Naive thymus-derived CD4-positive, alpha-beta T cell (primary cell): ENCODE results near the gene BTRC. TPM values are rescaled to one million over a fixed set of nuclear protein-coding genes. Genes with fewer than 3 reads are reported as not detected.
A peak's percentile ranks its signal among the peaks of the same experiment; 100 is the strongest.

Source experiments
- ATAC-seq: fragments of 150-1000 bp; cut with Tn5 transposase; 2 replicates; pipeline ENCODE4 v1.10.0; 2021; ENCODE audit warnings: mild to moderate bottlenecking, moderate library complexity
- CTCF ChIA-PET: fragments of 350-600 bp; sonication (Branson Sonifier 250); formaldehyde crosslinking; loops from one replicate; lab custom pipeline; 2021; ENCODE audit warnings: antibody characterized with exemption; lab: Charles Lee
- POLR2A ChIA-PET: fragments of 350-600 bp; sonication (Branson Sonifier 250); formaldehyde crosslinking; loops from one replicate; lab custom pipeline; 2021; ENCODE audit warnings: antibody characterized with exemption, inconsistent platforms; lab: Charles Lee
- DNase-seq, 9 donors: peaks; one replicate each; pipeline versions ENCODE4 v3.0.0 to v3.0.0-alpha.2; 2020 to 2022; ENCODE audit warnings: mixed read lengths in 1 of 9
- H3K27ac ChIP-seq: one replicate; pipeline ENCODE4 v1.7.0; 2013; ENCODE audit warnings: mild to moderate bottlenecking, low read depth, low read length, moderate library complexity
- H3K27me3 ChIP-seq, 2 donors: one replicate each; pipeline ENCODE4 v1.7.0; 2013; ENCODE audit warnings: low read length in 2 of 2, mild to moderate bottlenecking in 2 of 2, moderate library complexity in 2 of 2; ENCODE audit not compliant: control insufficient read depth in 2 of 2, insufficient read depth in 2 of 2
- H3K36me3 ChIP-seq, 3 experiments: 1 replicate in 2 of 3; 2 replicates in 1 of 3; pipeline ENCODE4 v1.7.0; 2013; ENCODE audit warnings: low read length in 3 of 3, mild to moderate bottlenecking in 3 of 3, moderate library complexity in 1 of 3; ENCODE audit not compliant: insufficient read depth in 3 of 3, control insufficient read depth in 2 of 3
- H3K4me1 ChIP-seq, 2 donors: one replicate each; pipeline ENCODE4 v1.7.0; 2013; ENCODE audit warnings: low read length in 2 of 2, mild to moderate bottlenecking in 2 of 2, moderate library complexity in 1 of 2; ENCODE audit not compliant: control insufficient read depth in 2 of 2, insufficient read depth in 2 of 2
- H3K4me3 ChIP-seq: 2 replicates; pipeline ENCODE4 v1.7.0; 2013; ENCODE audit warnings: mild to moderate bottlenecking, low read length
- H3K9me3 ChIP-seq, 3 experiments: 1 replicate in 2 of 3; 2 replicates in 1 of 3; pipeline ENCODE4 v1.7.0; 2013; ENCODE audit warnings: low read length in 3 of 3; ENCODE audit not compliant: control insufficient read depth in 2 of 3
- H3K27ac Mint-ChIP-seq, 9 donors: one replicate each; pipeline ENCODE4 v1.8.0; 2020 to 2022; ENCODE audit warnings: mixed read lengths in 9 of 9, mild to moderate bottlenecking in 8 of 9, moderate library complexity in 5 of 9, inconsistent platforms in 2 of 9
- H3K27me3 Mint-ChIP-seq, 5 donors: one replicate each; pipeline ENCODE4 v1.8.0; 2021 to 2022; ENCODE audit warnings: mixed read lengths in 5 of 5, mild to moderate bottlenecking in 1 of 5
- H3K36me3 Mint-ChIP-seq, 5 donors: one replicate each; pipeline ENCODE4 v1.8.0; 2020 to 2022; ENCODE audit warnings: mixed read lengths in 5 of 5, mild to moderate bottlenecking in 3 of 5, inconsistent platforms in 1 of 5
- H3K4me1 Mint-ChIP-seq, 7 donors: one replicate each; pipeline ENCODE4 v1.8.0; 2020 to 2022; ENCODE audit warnings: mixed read lengths in 7 of 7, mild to moderate bottlenecking in 3 of 7, inconsistent platforms in 1 of 7
- H3K4me3 Mint-ChIP-seq, 10 donors: one replicate each; pipeline ENCODE4 v1.8.0; 2020 to 2022; ENCODE audit warnings: mild to moderate bottlenecking in 10 of 10, mixed read lengths in 10 of 10, moderate library complexity in 6 of 10, inconsistent platforms in 2 of 10
- H3K9me3 Mint-ChIP-seq, 11 donors: one replicate each; pipeline ENCODE4 v1.8.0; 2020 to 2022; ENCODE audit warnings: mixed read lengths in 11 of 11, mild to moderate bottlenecking in 4 of 11, inconsistent platforms in 1 of 11, moderate library complexity in 1 of 11
- intact Hi-C, 2 donors: fragments of 100-400 bp; cut with micrococcal nuclease; formaldehyde crosslinking; loops; one replicate each; pipeline ENCODE4 v1.15.1; 2023
- polyA plus RNA-seq, 2 donors: library from polyadenylated mRNA; unstranded; fragments of 300-500 nt; fragmentation: Illumina TruSeq; gene quantifications; one replicate each; pipeline ENCODE4 v1.2.3, GENCODE V29; 2021
- total RNA-seq, 6 experiments: library from RNA in 5 of 6; stranded (reverse) in 5 of 6; gene quantifications; 1 replicate in 5 of 6; 2 replicates in 1 of 6; pipeline ENCODE4 v1.2.3 and lab custom pipeline; 2021 to 2026

The BTRC gene
- total and polyA plus RNA-seq, 7 experiments from 2014 or later, result 12.8 to 26.1 (median 16.8) TPM

DNA sequence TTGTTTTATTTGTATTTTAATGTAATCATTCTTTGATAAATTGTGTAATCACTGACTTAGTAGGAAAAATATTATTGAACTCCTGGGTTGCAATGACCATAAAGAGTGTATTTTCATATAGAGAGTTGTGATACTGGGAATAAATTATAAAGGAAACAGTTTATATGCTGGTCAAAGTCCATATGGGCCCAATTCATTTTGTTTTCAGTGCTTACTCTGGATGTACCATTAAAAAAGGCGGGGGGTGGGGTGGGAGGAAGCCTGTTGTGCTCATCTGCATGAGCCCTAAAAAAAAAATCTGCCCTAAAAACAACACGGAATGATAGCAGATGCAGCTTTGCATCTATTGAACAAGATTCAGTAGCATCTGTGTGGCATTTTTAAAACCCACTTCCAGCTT is 114.2 kb downstream of the BTRC start:
- intact Hi-C loops, result loop anchor here in 1 of 2 donors (5.0 kb wide), 1 partner anchor 176 kb away; no protein-coding TSS in a partner anchor
- no peaks in the 10 kb centered on the region for H3K27me3 ChIP-seq
- ATAC-seq (no peak), DNase-seq (no peak)
- no peak overlapping the region for H3K4me3 ChIP-seq
- H3K9me3 ChIP-seq, result no peaks in the 10 kb centered on the region
- Mint-ChIP-seq H3K27ac (no peak overlapping the region), H3K4me3 (no peak overlapping the region), H3K36me3 (peaks cover 0 to 15% (median 0%) of the 10 kb centered on the region in 5 donors), H3K9me3 (no peaks in the 10 kb centered on the region), H3K27me3 (peaks cover 0 to 3% (median 0%) of the 10 kb centered on the region in 5 donors), H3K4me1 (peaks cover 0 to 12% (median 9%) of the 10 kb centered on the region in 7 donors)
- H3K4me1 ChIP-seq, result no peaks in the 10 kb centered on the region
- ChIA-PET CTCF (interaction anchor here (0.6 to 1.9 kb wide), 3 partner anchors 26 to 223 kb away, joined by 3 to 7 read pairs (median 6); no protein-coding TSS in a partner anchor), POLR2A (no interaction called here)
- no peaks in the 10 kb centered on the region for H3K36me3 ChIP-seq
- H3K27ac ChIP-seq, result no peak overlapping the region

DNA sequence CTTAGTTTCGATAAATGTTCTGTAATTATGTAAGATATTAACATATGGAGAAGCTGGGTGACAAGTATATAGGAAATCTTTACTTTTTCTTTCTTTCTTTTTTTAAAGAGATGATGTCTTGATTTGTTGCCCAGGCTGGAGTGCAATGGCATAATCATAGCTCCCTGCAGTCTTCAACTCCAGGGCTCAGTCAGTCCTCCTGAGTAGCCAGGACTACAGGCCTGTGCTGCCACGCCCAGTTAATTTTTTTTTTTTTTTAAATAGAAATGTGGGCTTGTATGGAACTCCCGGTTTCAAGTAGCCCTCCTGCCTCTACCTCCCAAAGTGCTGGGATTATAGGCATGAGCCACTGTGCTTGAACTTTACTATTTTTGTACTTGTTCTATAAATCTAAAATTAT is 122.4 kb downstream of the BTRC start:
- no peaks in the 10 kb centered on the region for H3K4me1 ChIP-seq
- peaks cover 0 to 6% (median 0%) of the 10 kb centered on the region in 3 experiments for H3K36me3 ChIP-seq
- DNase-seq (no peak), ATAC-seq (no peak)
- ChIA-PET POLR2A (interaction anchor here (0.5 kb wide), 1 partner anchor 481 kb away, joined by 5 read pairs; no protein-coding TSS in a partner anchor), CTCF (no interaction called here)
- H3K27ac Mint-ChIP-seq, result no peak overlapping the region
- no peaks in the 10 kb centered on the region for H3K27me3 ChIP-seq
- no peak overlapping the region for H3K4me3 Mint-ChIP-seq
- H3K27me3 Mint-ChIP-seq, result peaks cover 0 to 3% (median 0%) of the 10 kb centered on the region in 5 donors
- H3K9me3 Mint-ChIP-seq, result peaks cover 0 to 2% (median 0%) of the 10 kb centered on the region in 11 donors
- no peaks in the 10 kb centered on the region for H3K9me3 ChIP-seq
- no peak overlapping the region for H3K4me3 ChIP-seq
- peaks cover 0 to 5% (median 2%) of the 10 kb centered on the region in 7 donors for H3K4me1 Mint-ChIP-seq
- H3K27ac ChIP-seq, result no peak overlapping the region
- intact Hi-C loops, result no loop called here
- H3K36me3 Mint-ChIP-seq, result peaks cover 2 to 35% (median 20%) of the 10 kb centered on the region in 5 donors

DNA sequence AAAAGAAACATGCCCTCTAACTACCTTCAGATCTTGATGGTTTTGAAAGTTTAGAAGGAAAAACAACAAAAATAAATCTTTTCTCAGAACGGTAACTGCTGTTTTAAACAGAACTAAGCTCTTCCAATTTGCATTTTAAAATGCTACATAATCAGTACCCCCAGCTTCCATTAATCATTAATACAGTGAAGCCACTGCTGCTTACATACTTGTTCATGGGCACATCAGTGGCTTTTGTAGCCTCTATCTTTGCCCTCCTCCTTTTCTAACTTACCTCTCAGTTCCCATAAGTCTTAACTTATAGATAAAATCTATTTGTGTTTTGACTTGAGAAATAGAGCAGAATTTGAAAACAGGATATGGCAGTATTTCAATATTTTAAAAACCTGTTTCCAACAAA is 125.0 kb downstream of the BTRC start:
- Histone ChIP-seq H3K27ac (no peak overlapping the region), H3K4me1 (no peaks in the 10 kb centered on the region), H3K27me3 (no peaks in the 10 kb centered on the region), H3K4me3 (no peak overlapping the region), H3K9me3 (no peaks in the 10 kb centered on the region), H3K36me3 (peaks cover 0 to 6% (median 0%) of the 10 kb centered on the region in 3 experiments)
- peaks cover 0 to 3% (median 0%) of the 10 kb centered on the region in 5 donors for H3K27me3 Mint-ChIP-seq
- DNase-seq (no peak), ATAC-seq (no peak)
- intact Hi-C loops, result no loop called here
- peak overlapping the region in 2 of 9 donors; percentile 4 to 79 for H3K27ac Mint-ChIP-seq
- peaks cover 0 to 6% (median 2%) of the 10 kb centered on the region in 7 donors for H3K4me1 Mint-ChIP-seq
- peaks cover 7 to 37% (median 28%) of the 10 kb centered on the region in 5 donors for H3K36me3 Mint-ChIP-seq
- peaks cover 0 to 2% (median 0%) of the 10 kb centered on the region in 11 donors for H3K9me3 Mint-ChIP-seq
- no peak overlapping the region for H3K4me3 Mint-ChIP-seq
- CTCF ChIA-PET, result no interaction called here
- POLR2A ChIA-PET, result interaction anchor here (0.6 kb wide), 1 partner anchor 16 kb away, joined by 4 read pairs; no protein-coding TSS in a partner anchor

DNA sequence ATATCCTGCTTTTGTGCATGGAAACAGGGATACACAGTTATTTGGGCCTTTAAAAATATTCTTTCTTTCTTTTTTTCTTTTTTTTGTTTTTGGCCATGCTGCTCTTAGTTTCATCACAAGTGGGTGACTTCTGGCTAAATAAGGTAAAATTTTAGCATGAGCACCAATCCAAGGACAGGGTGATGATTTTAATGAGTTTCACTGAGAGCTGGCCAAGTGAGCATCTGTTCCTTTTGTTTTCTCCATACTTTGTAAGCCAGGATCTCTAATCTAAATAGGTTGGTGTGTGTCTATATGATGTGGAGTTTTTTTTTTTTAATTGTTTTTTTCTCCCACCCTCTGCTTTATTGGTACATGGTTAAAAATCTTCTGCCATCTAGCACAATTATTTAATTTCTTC is 127.3 kb downstream of the BTRC start:
- H3K9me3 ChIP-seq, result no peaks in the 10 kb centered on the region
- H3K4me1 Mint-ChIP-seq, result peaks cover 2 to 11% (median 9%) of the 10 kb centered on the region in 7 donors
- CTCF ChIA-PET, result no interaction called here
- no peak for ATAC-seq
- H3K27me3 ChIP-seq, result no peaks in the 10 kb centered on the region
- no peak overlapping the region for H3K4me3 Mint-ChIP-seq
- H3K36me3 Mint-ChIP-seq, result peaks cover 5 to 46% (median 24%) of the 10 kb centered on the region in 5 donors
- no peaks in the 10 kb centered on the region for H3K9me3 Mint-ChIP-seq
- POLR2A ChIA-PET, result no interaction called here
- H3K4me1 ChIP-seq, result no peaks in the 10 kb centered on the region
- H3K36me3 ChIP-seq, result peaks cover 0 to 6% (median 0%) of the 10 kb centered on the region in 3 experiments
- intact Hi-C loops, result no loop called here
- H3K4me3 ChIP-seq, result no peak overlapping the region
- no peak for DNase-seq
- no peak overlapping the region for H3K27ac Mint-ChIP-seq
- no peak overlapping the region for H3K27ac ChIP-seq
- no peaks in the 10 kb centered on the region for H3K27me3 Mint-ChIP-seq

DNA sequence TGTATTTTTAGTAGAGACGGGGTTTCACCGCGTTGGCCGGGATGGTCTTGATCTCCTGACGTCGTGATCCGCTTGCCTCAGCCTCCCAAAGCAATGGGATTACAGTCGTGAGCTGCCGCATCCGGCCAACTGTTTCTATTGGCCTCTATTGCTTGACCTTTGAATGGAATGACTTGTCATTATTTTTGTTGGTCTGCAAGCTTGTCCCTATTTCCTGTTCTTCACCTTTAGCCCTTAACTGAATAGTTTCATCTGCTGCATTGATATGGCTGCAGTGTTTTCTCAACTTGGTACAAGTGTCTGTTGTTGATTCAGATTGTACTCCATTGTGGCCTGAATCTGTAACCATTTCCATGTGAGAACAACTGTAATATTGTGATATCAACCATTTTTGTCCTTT is 128.6 kb downstream of the BTRC start:
- H3K27me3 Mint-ChIP-seq, result peaks cover 0 to 4% (median 0%) of the 10 kb centered on the region in 5 donors
- ChIA-PET CTCF (interaction anchor here (0.7 kb wide), 1 partner anchor 16 kb away, joined by 3 read pairs; no protein-coding TSS in a partner anchor), POLR2A (no interaction called here)
- no peaks in the 10 kb centered on the region for H3K4me1 ChIP-seq
- no peaks in the 10 kb centered on the region for H3K9me3 ChIP-seq
- peaks cover 0 to 6% (median 0%) of the 10 kb centered on the region in 3 experiments for H3K36me3 ChIP-seq
- ATAC-seq (no peak), DNase-seq (no peak)
- H3K27me3 ChIP-seq, result no peaks in the 10 kb centered on the region
- H3K9me3 Mint-ChIP-seq, result no peaks in the 10 kb centered on the region
- H3K4me3 Mint-ChIP-seq, result no peak overlapping the region
- H3K4me3 ChIP-seq, result no peak overlapping the region
- H3K36me3 Mint-ChIP-seq, result peaks cover 5 to 46% (median 24%) of the 10 kb centered on the region in 5 donors
- H3K4me1 Mint-ChIP-seq, result peaks cover 2 to 17% (median 11%) of the 10 kb centered on the region in 7 donors
- no peak overlapping the region for H3K27ac ChIP-seq
- intact Hi-C loops, result no loop called here
- no peak overlapping the region for H3K27ac Mint-ChIP-seq

DNA sequence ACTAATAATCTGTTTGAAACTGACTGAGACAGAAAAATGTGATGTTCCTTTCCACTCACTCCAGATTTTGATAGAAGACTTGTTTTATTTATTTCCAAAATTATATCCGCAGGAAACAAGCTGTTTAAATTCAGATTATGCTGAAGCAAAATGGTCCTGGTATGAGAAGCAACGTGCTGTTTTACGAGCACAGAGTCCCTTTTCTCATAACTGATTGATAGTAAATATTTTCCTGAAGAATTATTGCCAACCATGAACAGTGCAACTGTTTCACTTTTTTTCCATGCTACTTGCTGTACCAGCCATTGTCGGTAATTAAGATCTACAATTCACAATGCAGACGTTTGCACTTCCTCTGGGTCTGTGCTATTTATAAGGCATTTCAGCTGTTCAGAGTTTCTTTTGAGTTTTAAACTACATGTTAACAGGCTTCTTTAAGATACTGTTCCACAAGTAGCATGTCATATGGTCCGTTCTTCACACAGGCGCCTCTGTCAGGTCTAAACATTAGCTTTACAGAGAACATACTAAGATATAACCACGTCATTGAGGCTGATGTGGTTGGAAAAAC is 130.3 kb downstream of the BTRC start:
- peaks cover 0 to 8% (median 0%) of the 10 kb centered on the region in 5 donors for H3K27me3 Mint-ChIP-seq
- H3K4me1 ChIP-seq, result no peaks in the 10 kb centered on the region
- peaks cover 5 to 41% (median 20%) of the 10 kb centered on the region in 5 donors for H3K36me3 Mint-ChIP-seq
- H3K9me3 ChIP-seq, result no peaks in the 10 kb centered on the region
- DNase-seq, result no peak
- H3K27me3 ChIP-seq, result no peaks in the 10 kb centered on the region
- H3K4me1 Mint-ChIP-seq, result peaks cover 0 to 17% (median 11%) of the 10 kb centered on the region in 7 donors
- no peak overlapping the region for H3K4me3 ChIP-seq
- ChIA-PET CTCF (no interaction called here), POLR2A (interaction anchor here (0.6 to 0.7 kb wide), 2 partner anchors 75 to 133 kb away, joined by 3 read pairs; no protein-coding TSS in a partner anchor)
- H3K36me3 ChIP-seq, result peaks cover 0 to 6% (median 0%) of the 10 kb centered on the region in 3 experiments
- no peak overlapping the region for H3K27ac Mint-ChIP-seq
- H3K4me3 Mint-ChIP-seq, result no peak overlapping the region
- H3K27ac ChIP-seq, result no peak overlapping the region
- H3K9me3 Mint-ChIP-seq, result no peaks in the 10 kb centered on the region
- no peak for ATAC-seq
- intact Hi-C loops, result no loop called here
